ENCODE data around the gene ANKRD65. TPM values are rescaled to one million over a fixed set of nuclear protein-coding genes. Genes with fewer than 3 reads are reported as not detected.

Gene ANKRD65
- total RNA-seq, 4 donors from 2014 or later: 13.8 to 32.6 (median 19.4) TPM

GRCh38 chr1:1442069-1442770, 21.1 kb upstream of the ANKRD65 start:
- 73 to 77% methylated on average over 27 to 31 of the region's 32 CpGs for WGBS, 2 donors
- no peak for DNase-seq (ENCODE audit: low spot score in 2 of 2)
- Histone ChIP-seq H3K9me3 (no peaks in the 10 kb centered on the region), H3K27ac (peak overlapping the region in 2 of 4 donors; percentile 28 to 75), H3K36me3 (peaks cover 0 to 18% (median 0%) of the 10 kb centered on the region in 3 donors), H3K4me1 (peaks cover 0 to 47% (median 33%) of the 10 kb centered on the region in 4 donors), H3K4me3 (no peak overlapping the region), H3K27me3 (no peaks in the 10 kb centered on the region)
- TF ChIP-seq EP300 (IDR thresholded peaks at IDR 0.05) (no peak), CTCF (IDR thresholded peaks at IDR 0.05) (no peak), POLR2A (IDR thresholded peaks at IDR 0.05) (no peak)

- no peak for DNase-seq (ENCODE audit: low spot score in 2 of 2)
- Histone ChIP-seq H3K4me1 (peaks cover 0 to 57% (median 37%) of the 10 kb centered on the region in 4 donors), H3K27ac (peak overlapping the region in 2 of 4 donors; percentile 54 to 75)
Observed at GRCh38 chr1:1441002-1441888, 20.2 kb upstream of the ANKRD65 start.

DNA sequence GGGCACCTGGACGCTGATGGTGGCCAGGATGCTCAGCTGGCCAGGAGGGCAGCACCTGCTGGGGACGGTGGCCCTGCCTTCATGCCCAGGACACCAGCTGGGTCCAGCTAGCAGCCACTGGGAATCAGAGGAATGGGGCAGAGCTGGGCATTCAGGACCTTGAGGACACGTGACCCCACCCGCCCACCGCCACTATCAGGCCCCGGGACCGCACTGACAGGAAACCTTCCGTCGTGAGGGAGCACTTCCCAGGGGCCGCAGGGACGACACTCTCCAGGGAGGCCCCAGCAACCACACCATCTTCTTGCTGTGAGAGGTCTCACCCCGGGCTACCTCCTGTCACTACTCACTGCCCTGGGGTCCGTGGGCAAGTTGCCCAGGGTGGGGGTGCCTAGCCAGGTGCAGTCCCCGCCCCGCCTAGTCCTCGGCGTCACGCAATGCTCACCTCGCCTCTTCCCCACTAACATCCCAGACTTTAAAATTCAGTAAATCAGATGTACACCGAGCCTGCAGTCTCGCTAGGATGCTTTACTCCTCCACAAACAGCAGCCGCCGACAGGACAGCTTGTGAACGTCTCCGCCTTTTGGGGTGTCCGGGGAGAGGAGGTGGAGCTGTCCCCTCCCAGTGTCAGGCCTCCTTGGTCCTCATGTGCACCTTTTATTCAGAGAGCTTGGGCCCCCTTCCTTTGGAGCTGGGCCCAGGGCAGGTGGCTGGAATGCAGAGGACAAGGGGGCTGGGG, 19.4 kb upstream of the ANKRD65 start:
- H3K27ac ChIP-seq: peak overlapping the region in 3 of 4 donors; percentile 30 to 75 (median 54)
- 73 to 74% methylated on average over 19 to 26 of the region's 26 CpGs for WGBS, 2 donors

More at GRCh38 chr1:1441002-1441888, 20.2 kb upstream of the ANKRD65 start:
- Histone ChIP-seq H3K9me3 (no peaks in the 10 kb centered on the region), H3K36me3 (peaks cover 0 to 18% (median 0%) of the 10 kb centered on the region in 3 donors), H3K27me3 (peaks cover 0 to 2% of the 10 kb centered on the region in 2 donors), H3K4me3 (no peak overlapping the region)
- TF ChIP-seq CTCF (IDR thresholded peaks at IDR 0.05) (peak; percentile 92 to 95 (median 94)), EP300 (IDR thresholded peaks at IDR 0.05) (peak in 1 of 2 donors; percentile 51), POLR2A (IDR thresholded peaks at IDR 0.05) (no peak)
- WGBS, 2 donors: 20 to 39% methylated on average over 2 to 29 of the region's 29 CpGs

More for the DNA sequence above, 19.4 kb upstream of the ANKRD65 start:
- Histone ChIP-seq H3K36me3 (peaks cover 0 to 18% (median 0%) of the 10 kb centered on the region in 3 donors), H3K4me3 (no peak overlapping the region), H3K9me3 (no peaks in the 10 kb centered on the region), H3K4me1 (peaks cover 0 to 62% (median 39%) of the 10 kb centered on the region in 4 donors), H3K27me3 (peaks cover 0 to 6% of the 10 kb centered on the region in 2 donors)
- no peak for DNase-seq (ENCODE audit: low spot score in 2 of 2)
- no peak for TF ChIP-seq EP300 (IDR thresholded peaks at IDR 0.05)
- TF ChIP-seq POLR2A (IDR thresholded peaks at IDR 0.05): no peak
- TF ChIP-seq CTCF (IDR thresholded peaks at IDR 0.05): no peak
